HG02798 (cell line): ENCODE results near the gene ZNF366.
"Not testable (repeated sequence)": the region's sequence is repeated elsewhere in the genome, so short reads cannot be mapped to it uniquely, and the experiment has no call there.

Experiments used
- ATAC-seq: cut with Tn5 transposase; IDR thresholded peaks from one replicate; pipeline ENCODE4 v1.9.1; 2021; ENCODE audit warnings: mild to moderate bottlenecking; ENCODE audit not compliant: unreplicated experiment, poor library complexity

Gene ZNF366

DNA sequence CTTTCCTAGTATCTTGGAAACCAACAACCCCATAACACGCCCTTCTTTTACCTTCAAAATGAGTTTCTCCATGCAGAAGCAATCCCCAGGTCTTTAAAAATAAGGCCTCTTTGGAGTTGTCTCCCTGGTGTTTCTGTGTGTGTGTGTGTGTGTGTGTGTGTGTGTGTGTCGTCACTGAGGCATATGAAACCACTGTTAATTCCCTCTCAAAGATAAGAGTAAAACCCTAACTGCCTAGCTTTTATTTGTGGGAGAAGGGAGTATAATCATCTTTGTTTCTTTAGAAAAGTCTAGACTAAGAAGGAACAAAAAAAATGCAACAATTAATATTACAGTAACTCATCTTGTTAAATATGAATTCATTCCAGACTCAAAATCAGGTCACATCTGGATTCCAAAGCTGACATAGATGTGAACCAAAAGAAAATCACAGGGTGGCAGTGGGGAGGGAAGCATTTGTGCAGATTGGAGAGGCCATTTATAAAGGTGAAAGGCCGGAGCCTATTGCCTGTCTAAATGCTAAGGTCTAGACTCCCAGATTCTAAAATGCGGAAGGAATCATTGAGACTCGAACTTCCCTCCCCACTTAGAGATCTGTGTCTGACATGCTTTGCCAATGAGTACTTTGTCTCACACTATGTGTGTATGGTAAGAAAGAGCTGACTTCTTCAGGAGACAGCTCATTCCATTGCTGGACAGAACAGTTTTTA, 91.4 kb downstream of the ZNF366 start:
- ATAC-seq = no peak

DNA sequence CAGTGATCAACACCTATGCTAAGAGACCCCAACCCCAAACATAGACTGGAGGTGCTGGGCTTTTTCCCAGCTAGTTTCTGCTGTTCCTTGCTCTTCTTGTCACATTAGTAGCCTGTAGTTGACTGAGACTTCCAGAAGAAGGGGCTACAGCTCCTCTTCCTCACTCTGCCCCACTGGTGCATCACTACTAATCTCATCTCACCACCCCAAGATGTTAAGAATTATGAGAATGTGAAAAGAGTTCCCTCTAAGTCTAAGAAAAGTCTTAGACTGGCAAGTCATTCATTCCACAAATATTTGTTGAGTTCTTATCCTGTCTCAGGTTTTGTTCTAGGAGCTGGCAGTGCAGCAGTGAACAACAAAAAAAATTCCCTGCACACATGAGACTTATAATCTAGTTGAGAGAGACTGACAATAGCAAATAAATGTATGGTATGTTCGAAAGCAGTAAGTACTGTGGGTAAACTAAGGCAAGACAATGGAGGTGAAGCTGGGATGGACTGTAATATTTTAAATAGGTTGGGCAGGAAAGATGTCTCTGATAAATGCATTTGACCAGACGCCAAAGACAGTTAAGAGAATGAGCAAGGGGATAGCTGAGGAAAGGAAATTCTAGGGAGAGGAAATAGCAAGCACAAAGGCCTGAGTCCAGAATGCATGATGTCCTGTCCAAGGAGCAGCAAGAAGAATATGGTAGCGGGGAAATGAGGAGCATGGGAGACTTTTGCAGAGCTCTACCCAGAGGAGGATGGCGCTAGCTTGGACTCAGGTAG, 94.7 kb downstream of the ZNF366 start:
- no peak for ATAC-seq

DNA sequence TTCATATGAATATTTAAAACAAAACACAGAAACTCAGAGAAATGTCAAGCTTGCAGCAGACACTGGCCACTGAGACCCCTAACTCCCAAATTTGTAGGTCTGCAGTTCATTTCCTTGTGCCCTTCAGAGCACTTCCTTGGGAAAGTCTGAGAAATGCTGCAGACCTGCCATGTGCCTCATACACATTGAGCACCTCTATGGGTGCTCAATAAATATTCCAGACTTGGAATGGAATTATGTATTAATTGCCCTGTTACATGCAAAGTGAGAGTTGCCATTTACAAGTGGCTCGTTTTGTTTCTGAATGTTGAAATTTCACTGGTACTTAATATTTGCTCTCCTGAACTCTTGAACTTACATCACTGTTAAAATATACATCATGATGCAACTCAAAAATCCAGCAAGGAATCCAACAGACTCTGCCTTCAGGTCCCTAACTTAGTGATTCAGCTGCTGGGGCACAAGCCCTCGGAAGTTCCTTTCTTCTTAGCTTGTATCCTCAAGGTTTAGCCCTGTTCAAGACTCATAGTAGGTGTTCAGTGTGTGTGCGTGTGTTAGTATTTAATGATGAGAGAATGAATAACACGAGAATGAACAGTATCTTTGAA, 96.4 kb downstream of the ZNF366 start:
- ATAC-seq = no peak

DNA sequence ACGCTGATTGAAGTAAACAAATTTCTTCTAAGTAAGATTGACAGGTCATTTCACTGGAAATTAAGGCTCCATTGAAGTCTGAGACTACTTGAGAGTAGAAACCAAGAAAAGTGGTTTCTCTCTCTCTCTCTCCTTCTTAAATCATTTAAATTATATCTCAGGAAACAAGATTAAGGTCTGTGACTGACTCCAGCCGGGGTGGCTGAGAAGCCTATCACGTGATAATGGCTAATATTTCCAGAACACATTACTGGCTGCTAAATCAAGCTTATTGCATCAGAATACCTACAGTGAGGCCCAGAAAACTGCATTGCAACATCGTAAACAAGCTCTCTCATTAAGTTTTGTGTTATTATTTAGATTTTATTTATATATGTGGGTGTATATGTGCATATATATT, 98.6 kb downstream of the ZNF366 start:
- no peak for ATAC-seq

DNA sequence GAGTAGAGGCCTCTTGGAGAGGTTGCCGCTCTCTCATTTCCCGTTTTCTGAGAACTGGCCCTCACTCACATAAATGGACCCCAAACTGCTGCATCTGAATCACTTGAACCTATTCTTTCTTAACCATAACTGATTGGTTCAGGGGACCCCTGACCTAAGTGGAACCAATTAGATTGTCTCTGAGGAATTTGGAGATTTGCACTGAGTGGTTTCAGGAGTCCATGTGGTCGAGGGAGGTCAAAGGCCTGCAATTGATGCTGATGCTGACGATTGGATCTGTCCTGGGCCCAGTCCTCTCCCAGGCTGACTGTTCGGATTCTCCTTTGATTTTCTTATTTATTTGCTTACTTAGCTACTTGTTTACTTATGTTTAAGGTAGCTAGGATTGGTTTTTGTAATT, 99.1 kb downstream of the ZNF366 start:
- ATAC-seq = no peak

DNA sequence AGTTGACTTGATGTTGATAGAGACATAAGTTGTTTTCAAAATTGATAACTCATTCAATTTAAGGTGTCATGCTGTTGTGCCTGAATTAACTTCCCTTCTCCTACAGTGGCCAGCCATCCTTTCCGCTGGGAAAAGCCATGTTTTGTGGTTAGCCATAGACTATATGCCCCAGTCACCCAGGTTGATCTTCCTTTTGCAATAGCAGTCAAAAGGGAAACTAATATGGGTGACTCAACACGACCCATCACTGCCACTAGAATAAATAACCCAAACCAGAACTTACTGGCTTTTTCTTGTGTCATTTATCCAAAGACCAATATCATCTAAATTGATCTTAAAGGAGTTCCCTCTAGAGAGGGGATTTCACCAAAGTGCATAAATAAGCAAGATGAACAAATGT, 99.7 kb downstream of the ZNF366 start:
- no peak for ATAC-seq

DNA sequence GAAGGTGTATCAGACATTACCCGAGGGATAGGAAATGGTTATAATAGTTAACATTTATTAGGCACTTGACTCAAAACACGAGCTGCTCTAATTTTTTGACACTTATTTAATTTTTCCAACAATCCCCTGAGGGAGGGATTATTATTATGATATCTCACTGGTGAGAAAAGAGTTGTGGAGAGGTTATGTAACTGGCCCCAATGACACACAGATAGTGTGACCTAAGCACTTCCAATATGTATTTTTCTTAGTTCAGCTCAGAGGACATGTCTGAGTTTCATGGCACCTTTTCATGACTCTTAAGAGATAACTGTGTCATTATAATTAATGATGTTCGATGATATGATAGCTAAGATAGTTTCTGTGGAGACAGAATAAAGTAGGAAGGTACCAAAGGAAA, 100.1 kb downstream of the ZNF366 start:
- ATAC-seq = no peak

DNA sequence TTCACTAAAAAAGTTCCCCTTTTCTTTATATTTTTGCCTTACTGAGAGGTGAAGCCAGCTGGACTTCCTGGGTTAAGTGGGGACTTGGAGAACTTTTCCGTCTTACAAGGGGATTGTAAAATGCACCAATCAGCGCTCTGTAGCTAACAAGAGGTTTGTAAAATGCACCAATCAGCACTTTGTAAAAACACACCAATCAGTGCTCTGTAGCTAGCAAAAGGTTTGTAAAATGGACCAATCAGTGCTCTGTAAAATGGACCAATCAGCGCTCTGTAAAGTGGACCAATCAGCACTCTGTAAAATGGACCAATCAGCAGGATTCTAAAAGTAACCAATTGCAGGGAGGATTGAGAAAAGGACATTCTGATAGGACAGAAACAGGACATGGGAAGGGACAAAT, 102.4 kb downstream of the ZNF366 start:
- not testable (repeated sequence) for ATAC-seq

DNA sequence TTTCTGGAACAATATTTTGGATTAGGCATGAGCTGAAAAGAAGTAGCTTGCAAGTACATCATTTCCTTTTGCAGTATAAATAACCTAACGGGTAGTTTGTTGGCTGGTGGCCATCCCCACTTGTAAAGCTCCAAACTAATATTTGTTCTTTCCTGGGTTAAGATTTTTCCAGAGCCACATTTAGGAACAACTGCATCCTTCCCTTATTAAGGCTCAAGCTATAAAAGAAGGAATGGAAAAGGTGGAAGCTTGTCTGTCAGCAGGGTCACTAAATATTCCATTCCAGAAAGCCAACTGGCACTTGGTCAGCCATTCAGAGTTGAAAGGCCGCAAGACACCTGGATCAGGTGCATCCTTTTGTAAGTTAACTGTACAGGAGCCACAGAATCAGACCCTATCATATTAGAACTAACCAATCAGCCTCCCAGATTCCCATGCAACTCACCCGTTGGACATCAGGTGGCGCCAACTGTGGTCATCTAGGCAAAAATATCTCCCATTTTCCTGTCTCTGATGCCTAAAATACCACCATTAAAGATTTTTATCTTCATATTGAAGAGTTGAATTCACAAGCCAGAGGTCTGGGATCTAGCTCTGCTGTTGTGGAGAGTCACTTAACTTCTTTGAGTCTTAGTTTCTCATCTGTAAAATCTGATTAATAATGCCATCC, 104.1 kb downstream of the ZNF366 start:
- ATAC-seq = no peak

DNA sequence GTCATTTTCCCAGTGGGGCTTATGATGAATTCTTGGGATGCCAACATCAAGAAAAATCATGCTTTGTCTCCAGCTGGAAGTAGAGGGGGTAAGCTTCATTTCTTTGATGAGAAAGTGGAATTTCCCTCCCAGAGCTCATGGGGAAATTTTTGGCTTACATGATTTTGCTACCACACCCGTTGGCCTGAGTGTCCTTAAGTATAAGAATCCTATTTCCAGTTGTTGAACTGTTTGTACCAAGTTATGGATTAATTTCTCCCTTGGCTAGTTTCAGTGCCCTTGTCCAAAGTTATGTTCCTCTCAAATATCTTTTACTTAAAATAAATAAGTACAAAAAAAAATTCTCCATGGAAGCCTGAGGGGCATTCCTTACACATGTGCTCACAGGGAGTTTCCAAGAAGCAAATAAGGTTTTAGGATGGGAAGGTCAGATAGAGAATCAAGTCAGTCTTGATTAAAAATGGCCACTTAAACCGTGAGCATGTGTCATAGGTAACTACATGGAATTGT, 104.8 kb downstream of the ZNF366 start:
- ATAC-seq = no peak

DNA sequence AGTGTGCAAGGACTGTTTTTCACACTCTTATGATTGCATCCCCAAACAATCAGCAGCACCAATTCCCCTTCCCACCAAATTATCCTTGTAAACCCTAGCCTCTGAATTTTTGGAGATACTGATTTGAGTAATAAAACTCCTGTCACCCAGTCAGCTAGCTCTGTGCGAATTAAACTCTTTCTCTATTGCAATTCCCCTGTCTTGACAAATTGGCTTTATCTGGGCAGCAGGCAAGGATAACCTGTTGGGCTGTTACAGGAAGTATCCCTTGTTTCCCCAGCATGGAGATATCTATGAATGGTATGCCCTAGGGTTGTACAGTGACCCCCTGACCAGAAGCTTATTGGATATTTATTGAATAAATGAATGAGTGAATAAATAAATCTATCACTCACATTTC, 106.3 kb downstream of the ZNF366 start:
- ATAC-seq = no peak

DNA sequence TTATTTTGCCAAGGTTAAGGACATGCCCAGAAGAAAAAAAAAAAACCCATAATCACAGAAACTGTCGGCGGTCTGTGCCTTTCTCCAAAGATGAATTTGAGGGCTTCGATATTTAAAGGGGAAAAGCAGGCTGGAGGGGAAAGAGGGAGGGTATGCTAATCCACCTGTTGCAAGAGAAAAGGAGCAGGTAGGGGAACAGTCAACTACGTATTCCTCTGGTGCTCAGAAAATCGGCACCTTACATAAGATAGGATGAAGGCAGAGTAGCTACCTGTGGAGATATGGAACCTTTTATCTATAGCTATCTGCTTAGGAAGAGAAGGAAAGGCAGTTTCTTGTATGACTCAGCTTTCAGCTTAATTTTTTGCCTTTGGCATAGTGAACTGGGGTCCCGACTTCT, 109.4 kb downstream of the ZNF366 start:
- no peak for ATAC-seq

DNA sequence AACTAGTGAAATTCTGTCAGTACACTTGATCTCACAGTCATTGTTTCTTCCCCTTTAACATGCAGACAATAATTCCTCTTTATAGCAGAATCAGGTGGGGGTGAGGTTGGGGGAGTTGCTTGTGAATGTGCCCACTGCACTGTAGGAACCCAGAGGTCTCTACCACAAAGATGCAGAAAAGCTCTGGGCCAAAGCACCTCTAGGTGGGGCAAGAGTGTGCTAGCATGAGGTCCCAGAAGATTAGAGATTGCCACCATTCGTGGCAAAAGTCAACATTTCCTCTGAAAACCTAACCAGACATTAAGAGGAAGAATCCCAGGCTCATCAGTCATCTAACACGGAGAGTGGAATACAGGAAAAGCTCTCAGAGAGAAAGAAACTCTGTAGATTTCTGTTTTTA, 112.5 kb downstream of the ZNF366 start:
- no peak for ATAC-seq

DNA sequence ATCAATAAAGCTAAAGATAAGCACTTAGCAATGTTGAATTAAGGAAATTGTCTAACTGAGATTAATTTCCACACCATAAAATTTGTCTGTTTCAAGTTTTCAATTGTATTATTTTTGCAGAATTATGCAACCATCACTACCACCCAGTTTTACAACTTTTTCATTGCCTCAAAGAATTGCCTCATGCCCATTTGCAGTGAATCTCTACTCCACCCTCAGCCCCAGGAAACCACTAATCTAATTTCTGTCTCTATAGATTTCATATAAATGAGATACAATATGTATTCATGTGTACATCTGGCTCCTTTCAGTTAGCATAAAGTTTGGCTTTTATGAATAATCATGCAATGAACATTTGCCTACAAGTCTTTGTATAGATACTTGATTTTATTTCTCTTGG, 114.2 kb downstream of the ZNF366 start:
- no peak for ATAC-seq
